ENCODE data around the gene NLGN4X. TPM values are rescaled to one million over a fixed set of nuclear protein-coding genes. Genes with fewer than 3 reads are reported as not detected.

The NLGN4X gene
- 0.12 TPM for polyA plus RNA-seq (2013, experiment 1 of 2; ENCODE audit: insufficient read length)
- 0.06 TPM for polyA plus RNA-seq (2013, experiment 2 of 2; ENCODE audit: insufficient read length)

- DNase-seq: no peak
Observed at GRCh38 chrX:6228720-6229119, at the start of gene NLGN4X. Gene NLGN4X, minus strand, starts transcription at chrX:6228867. Its CDS starts 77,401 bp downstream, at chrX:6151466.

- DNase-seq: no peak
Observed at GRCh38 chrX:6266041-6266440, 37.4 kb upstream of the NLGN4X start.

- DNase-seq: no peak
Observed at GRCh38 chrX:6262959-6263358, 34.3 kb upstream of the NLGN4X start.

GRCh38 chrX:6257025-6257424 lies 28.4 kb upstream of the NLGN4X start:
- DNase-seq: no peak

GRCh38 chrX:6244666-6245065 lies 16.0 kb upstream of the NLGN4X start:
- no peak for DNase-seq

- DNase-seq: no peak
Observed at GRCh38 chrX:6238576-6238975, 9.9 kb upstream of the NLGN4X start.

GRCh38 chrX:6227935-6228334 lies 732 bp downstream of the NLGN4X start:
- DNase-seq: no peak

GRCh38 chrX:6227453-6227835 lies 1.2 kb downstream of the NLGN4X start:
- DNase-seq: no peak

GRCh38 chrX:6226596-6227452 lies 1.8 kb downstream of the NLGN4X start:
- no peak for DNase-seq

GRCh38 chrX:6225911-6226595 lies 2.6 kb downstream of the NLGN4X start:
- DNase-seq: no peak

- DNase-seq: no peak
Observed at GRCh38 chrX:6225288-6225910, 3.3 kb downstream of the NLGN4X start.

GRCh38 chrX:6223516-6223915 lies 5.2 kb downstream of the NLGN4X start:
- no peak for DNase-seq

GRCh38 chrX:6210230-6210629 lies 18.4 kb downstream of the NLGN4X start:
- no peak for DNase-seq

- no peak for DNase-seq
Observed at GRCh38 chrX:6203462-6204215, 25.0 kb downstream of the NLGN4X start.

GRCh38 chrX:6199486-6199885 lies 29.2 kb downstream of the NLGN4X start:
- no peak for DNase-seq

- DNase-seq: no peak
Observed at GRCh38 chrX:6187256-6187655, 41.4 kb downstream of the NLGN4X start.

GRCh38 chrX:6184900-6185515 lies 43.7 kb downstream of the NLGN4X start:
- peak; percentile 1 for DNase-seq

- DNase-seq: no peak
Observed at GRCh38 chrX:6175914-6176313, 52.8 kb downstream of the NLGN4X start.

GRCh38 chrX:6170424-6170823 lies 58.2 kb downstream of the NLGN4X start:
- no peak for DNase-seq

GRCh38 chrX:6169407-6169806 lies 59.3 kb downstream of the NLGN4X start:
- DNase-seq: no peak

GRCh38 chrX:6163721-6164120 lies 64.9 kb downstream of the NLGN4X start:
- DNase-seq: peak; percentile 1

- DNase-seq: no peak
Observed at GRCh38 chrX:6159468-6159867, 69.2 kb downstream of the NLGN4X start.

Measured in fibroblast of skin of back (primary cell).